Smooth muscle cell of the pulmonary artery (primary cell): ENCODE results near the gene CLMP. TPM values are rescaled to one million over a fixed set of nuclear protein-coding genes. Genes with fewer than 3 reads are reported as not detected.

Source experiments
- total RNA-seq: library from RNA; depleted of rRNA; stranded (reverse); fragments of >200 nt; gene quantifications from 2 replicates; pipeline ENCODE4 v1.2.3, GENCODE V29; 2014

CLMP gene, protein sequence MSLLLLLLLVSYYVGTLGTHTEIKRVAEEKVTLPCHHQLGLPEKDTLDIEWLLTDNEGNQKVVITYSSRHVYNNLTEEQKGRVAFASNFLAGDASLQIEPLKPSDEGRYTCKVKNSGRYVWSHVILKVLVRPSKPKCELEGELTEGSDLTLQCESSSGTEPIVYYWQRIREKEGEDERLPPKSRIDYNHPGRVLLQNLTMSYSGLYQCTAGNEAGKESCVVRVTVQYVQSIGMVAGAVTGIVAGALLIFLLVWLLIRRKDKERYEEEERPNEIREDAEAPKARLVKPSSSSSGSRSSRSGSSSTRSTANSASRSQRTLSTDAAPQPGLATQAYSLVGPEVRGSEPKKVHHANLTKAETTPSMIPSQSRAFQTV
- 206 and 339 TPM in 2 replicates for total RNA-seq

DNA sequence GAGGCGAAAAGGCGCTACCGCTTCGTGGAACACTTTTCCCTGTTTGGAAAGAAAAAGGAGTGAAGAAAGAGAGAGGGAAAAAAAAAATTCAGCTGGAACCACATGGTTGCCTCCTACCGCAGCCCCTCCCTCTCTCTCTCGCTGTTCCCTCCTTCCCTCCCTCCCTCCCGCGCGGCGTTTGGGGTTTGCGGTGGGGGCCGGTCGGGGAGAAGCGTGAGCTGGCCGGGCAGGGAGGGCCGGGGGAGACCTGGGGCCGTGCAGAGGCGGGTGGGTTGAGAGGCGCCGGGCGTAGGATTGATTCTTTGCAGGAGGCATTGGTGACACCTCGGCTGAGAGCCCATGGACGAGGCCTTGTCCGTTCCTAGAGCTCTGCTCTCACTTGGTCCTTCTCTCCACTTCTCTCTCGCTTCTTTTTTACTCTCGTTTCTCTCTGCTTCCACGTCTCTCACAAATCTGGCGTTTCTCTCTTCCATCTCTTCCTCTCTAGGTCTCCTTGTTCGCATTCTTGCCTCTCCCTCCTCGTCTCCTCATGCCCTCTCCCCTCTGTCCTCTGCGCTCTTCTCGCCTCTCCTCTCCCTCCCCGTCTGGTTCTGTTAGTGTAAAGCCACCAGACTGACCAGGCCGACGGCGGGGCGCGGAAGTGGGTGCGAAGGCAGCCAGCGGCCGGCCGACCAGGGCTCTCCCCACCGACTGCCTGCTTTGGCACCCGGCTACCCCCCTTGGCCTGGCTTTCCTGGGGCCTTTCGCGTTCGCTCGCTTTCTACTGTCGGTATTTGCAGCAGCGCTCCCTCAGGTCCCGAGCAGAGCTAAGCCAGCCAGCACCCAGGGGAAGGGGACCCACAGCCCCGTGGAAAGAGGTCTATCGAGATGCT lies at the start of gene CLMP:
CLMP (minus strand) TSS at position 61 of the 872 bp plus-strand sequence. CDS start 308 bp downstream, outside the sequence.

DNA sequence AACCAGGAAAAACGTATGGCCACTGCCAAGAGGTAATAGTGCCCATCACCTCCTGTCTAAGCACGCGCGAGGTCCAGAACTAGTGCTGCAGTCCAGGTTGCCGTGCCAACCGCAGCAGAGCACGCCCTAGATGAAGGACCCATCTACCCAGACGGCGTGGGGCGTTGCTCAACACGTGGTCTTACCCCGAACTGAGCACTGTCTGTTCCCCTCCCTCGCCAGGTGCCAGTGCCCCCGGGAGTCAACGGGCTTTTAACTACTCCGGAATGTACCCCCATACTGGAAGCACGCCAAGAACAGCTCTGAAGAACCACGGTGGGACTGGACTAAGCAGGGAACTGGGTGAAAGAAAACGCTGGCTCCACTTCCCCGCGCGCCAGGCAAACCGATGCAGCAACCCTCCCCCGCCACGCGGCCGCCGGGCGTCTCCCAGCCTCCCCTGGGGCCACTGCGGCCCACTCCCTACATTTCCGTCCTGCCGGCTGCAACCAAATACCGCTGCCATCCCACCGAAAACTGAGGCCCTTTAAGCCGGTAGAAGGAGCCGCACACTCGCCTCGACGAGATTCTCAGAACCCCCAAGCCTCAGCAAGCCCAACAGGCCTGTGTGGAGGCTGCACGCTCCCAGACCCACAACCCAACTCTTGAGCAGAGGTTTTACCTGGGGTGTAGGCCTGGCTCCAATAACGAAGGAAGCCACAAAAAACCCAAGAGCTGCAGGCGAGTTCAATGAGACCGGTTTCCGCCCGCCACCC lies 133.5 kb downstream of the CLMP start, which contains the start of gene HSPA8:
HSPA8 (minus strand) TSS at position 734 of the 755 bp plus-strand sequence. CDS start 812 bp downstream, outside the sequence.

Other genes with a start within 250 kb of the CLMP start
- gene BSX, start 213.4 kb downstream of the CLMP start, total RNA-seq, result not detected in 2 replicates
- gene HSPA8, start 133.1 kb downstream of the CLMP start, total RNA-seq, result 2,725 and 3,619 TPM in 2 replicates
- 4.8 and 8.9 TPM in 2 replicates for gene GRAMD1B, start 235.0 kb upstream of the CLMP start, total RNA-seq